Gastrocnemius medialis (tissue), 4 donors: ENCODE data around the gene FBXL7.

Source experiments
- POLR2A ChIP-seq, 2 donors: fragments of 450-650 bp; IDR thresholded peaks; one replicate each; pipeline ENCODE4 v1.6.1; 2017; ENCODE audit warnings: antibody characterized with exemption in 2 of 2, mild to moderate bottlenecking in 2 of 2, moderate library complexity in 2 of 2
- TF ChIP-seq, protein P1 (sequence below), 5 experiments: fragments of 450-650 bp in 3 of 5; fragments of 200-600 bp in 2 of 5; sonication (generic) in 2 of 5; IDR thresholded peaks in 4 of 5; conservative IDR thresholded peaks in 1 of 5; 1 replicate in 4 of 5; 2 replicates in 1 of 5; pipeline ENCODE4 v1.5.1; 2016 to 2019; ENCODE audit warnings: antibody characterized with exemption in 5 of 5, mild to moderate bottlenecking in 3 of 5, moderate library complexity in 3 of 5

DNA sequence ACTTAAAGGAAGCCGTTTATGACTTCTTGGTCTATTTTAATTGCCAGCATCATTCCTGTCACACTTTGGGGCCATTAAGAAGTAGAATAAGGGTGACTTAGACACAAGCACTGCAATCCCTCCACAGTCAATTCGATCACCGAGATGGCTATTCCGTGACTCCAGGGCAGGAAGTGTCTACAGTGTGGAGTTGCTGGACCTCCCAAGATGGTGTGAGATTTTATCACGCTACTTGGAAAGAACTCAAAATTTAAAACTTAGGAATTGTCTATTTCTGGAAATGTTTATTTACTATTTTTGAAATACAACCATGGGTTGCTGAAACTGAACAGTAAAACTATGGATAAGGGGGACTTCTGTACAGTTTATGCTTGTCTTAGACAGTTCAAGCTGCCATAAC lies 6.2 kb downstream of the FBXL7 start:
- no peak for TF ChIP-seq POLR2A (IDR thresholded peaks at IDR 0.05)
- TF ChIP-seq, protein P1, sequence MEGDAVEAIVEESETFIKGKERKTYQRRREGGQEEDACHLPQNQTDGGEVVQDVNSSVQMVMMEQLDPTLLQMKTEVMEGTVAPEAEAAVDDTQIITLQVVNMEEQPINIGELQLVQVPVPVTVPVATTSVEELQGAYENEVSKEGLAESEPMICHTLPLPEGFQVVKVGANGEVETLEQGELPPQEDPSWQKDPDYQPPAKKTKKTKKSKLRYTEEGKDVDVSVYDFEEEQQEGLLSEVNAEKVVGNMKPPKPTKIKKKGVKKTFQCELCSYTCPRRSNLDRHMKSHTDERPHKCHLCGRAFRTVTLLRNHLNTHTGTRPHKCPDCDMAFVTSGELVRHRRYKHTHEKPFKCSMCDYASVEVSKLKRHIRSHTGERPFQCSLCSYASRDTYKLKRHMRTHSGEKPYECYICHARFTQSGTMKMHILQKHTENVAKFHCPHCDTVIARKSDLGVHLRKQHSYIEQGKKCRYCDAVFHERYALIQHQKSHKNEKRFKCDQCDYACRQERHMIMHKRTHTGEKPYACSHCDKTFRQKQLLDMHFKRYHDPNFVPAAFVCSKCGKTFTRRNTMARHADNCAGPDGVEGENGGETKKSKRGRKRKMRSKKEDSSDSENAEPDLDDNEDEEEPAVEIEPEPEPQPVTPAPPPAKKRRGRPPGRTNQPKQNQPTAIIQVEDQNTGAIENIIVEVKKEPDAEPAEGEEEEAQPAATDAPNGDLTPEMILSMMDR (IDR thresholded peaks at IDR 0.05 in 4 of 5, conservative IDR thresholded peaks at IDR 0.05 in 1 of 5), result no peak
